NCI-H1930 (cell line): ENCODE data around the gene RXRB.

Experiments
- DNase-seq, 2 experiments: peaks; one replicate each; lab custom pipeline; 2025; lab: John Stamatoyannopoulos, UW

RXRB gene

GRCh38 chr6:33197431-33198048, 2.9 kb downstream of the RXRB start:
- DNase-seq: peak; percentile 20 to 45

DNA sequence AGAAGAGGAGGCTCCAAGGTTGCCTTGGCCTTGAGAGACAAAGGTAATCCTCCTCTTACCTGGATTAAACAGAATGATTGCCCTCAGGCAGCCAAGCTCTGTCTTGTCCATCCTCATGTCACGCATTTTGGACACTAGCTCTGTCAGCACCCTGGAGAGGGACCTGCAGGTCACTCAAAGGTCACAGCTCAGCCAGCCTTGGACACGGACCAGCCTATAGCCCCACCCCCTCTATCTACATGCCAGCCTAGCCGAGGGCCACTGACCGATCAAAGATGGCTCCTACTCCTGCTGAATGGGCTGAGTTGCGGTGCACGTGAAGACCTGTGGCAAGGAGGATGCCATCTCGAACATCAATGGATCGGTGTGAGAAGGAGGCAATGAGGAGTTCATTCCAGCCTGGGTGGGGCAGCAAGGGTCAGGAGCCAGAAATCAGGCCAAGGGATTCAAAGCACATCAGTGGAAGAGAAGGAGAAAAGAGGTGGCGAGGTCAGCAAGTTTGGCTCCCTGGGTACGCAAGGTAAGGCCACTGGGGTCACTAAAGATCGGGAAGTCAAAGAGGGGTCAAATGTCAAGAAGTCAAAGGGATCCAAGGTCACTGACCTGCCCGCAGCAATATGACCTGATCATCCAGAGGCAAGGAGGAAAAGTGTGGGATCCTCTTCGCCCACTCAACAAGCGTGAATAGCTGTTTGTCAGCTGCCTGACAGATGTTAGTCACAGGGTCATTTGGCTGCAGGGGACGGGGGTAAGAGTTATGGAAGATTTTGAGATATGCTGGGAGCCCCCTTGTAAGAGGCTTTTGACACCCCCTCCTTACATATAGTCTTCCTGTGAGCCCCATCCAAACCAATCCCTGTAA, 4.9 kb downstream of the RXRB start:
- no peak for DNase-seq

GRCh38 chr6:33194431-33194979, 6.0 kb downstream of the RXRB start:
- no peak for DNase-seq

GRCh38 chr6:33193619-33194018, 6.8 kb downstream of the RXRB start:
- no peak for DNase-seq

GRCh38 chr6:33192671-33193602, 7.5 kb downstream of the RXRB start:
- DNase-seq: no peak

GRCh38 chr6:33192105-33192646, 8.3 kb downstream of the RXRB start, which contains the start of gene COL11A2:
Gene COL11A2 (minus strand): TSS chr6:33192467. CDS start chr6:33192240, 227 bp downstream.
- no peak for DNase-seq

- no peak for DNase-seq
Observed at GRCh38 chr6:33191383-33192104, 8.9 kb downstream of the RXRB start.

- no peak for DNase-seq
Observed at GRCh38 chr6:33190504-33191107, 9.9 kb downstream of the RXRB start.

- no peak for DNase-seq
Observed at GRCh38 chr6:33189625-33190448, 10.6 kb downstream of the RXRB start.

DNA sequence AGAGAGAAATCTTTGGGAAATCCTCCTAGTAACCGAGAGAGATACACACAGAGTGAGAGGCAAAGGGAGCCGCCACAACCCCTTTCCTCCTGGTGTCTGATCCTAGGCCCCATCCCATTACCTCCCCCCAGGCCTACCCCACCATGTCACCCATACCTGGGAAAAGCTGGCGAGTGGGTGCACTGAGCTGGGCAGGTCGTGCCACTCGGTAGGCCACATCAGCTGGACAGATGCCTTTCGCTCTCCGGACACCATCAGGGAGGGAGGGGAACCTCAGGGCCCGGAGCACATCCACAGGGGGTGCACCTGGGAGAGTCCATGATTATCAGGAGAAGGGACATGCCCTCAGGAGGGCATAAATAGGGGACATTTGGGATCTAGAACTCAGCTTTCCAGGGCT, 11.3 kb downstream of the RXRB start:
- DNase-seq: no peak

DNA sequence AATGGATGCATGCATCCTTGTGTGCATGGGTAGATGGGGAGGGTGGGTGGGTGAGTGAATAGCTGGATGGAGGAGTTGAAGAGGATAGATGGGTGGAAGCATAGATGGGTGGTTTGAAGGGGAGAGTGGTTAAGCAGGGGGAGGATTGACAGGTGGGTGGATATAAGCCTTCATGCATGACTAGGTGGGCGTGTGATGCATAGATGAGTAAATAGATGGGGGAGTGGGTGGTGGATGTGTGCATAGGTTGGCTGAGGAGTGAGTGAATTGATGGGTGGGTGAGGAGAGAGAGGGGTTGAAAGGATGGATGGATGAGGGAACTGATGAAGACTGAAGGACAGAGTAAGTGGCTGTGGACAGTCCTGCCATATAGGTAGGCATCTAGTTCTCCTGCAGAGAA, 12.7 kb downstream of the RXRB start:
- no peak for DNase-seq

- no peak for DNase-seq
Observed at GRCh38 chr6:33185654-33186187, 14.7 kb downstream of the RXRB start.

GRCh38 chr6:33185190-33185589, 15.3 kb downstream of the RXRB start:
- no peak for DNase-seq

DNA sequence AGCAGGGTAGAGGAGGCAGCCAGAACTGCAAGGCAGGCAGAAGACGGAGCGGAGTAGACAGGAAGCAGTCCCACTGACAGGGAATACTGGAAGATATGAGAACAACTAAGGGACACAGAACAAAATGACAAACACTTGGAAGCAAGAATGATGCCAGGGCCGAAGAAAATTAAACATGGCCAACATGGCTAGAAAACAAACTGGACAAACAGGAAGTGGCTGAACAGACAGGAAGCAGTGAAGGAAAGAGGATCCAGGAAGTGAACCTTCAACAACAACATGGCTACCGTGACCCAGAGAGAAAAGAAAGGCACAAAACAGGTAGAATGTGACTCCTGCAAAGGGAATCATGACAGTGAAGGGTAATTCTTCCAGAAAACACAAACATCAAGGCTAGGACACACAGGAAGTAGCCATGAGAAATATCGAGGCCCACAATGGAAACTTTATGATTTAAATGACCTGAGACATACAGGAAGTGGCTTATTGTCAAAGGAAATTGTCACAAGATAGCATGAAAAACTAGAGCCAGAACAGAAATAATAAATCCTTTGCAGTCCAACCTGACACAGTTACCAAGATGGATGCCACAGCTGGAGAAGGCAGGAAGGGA, 17.3 kb downstream of the RXRB start:
- no peak for DNase-seq

- no peak for DNase-seq
Observed at GRCh38 chr6:33181141-33181540, 19.3 kb downstream of the RXRB start.

GRCh38 chr6:33178755-33179475, 21.6 kb downstream of the RXRB start:
- no peak for DNase-seq

- DNase-seq: no peak
Observed at GRCh38 chr6:33177552-33178446, 22.7 kb downstream of the RXRB start.
